ENCODE results near the gene DAB1. TPM values are rescaled to one million over a fixed set of nuclear protein-coding genes. Genes with fewer than 3 reads are reported as not detected.
A peak's percentile ranks its signal among the peaks of the same experiment; 100 is the strongest.

Gene DAB1
- total and polyA plus RNA-seq, 5 donors from 2014 or later = 0.87 to 5.1 (median 4.0) TPM

DNA sequence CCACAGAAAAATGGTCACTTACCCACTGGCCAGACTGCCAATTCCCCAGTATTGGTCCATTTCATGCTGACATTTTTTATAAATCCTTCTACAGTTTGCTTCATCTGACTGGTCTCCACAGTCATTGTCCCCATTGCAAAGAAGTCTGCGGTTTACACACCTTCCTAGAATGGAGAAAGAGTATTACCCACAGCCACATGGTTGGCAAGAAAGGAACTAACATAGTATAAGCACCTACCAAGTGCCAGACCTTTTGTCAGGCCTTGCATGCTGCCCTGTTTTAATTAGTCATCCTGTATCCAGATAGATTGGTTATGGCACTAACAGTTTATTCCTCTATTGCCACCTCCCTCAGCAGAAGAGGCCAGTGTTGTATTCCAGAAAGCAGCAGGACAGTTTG lies 469.2 kb downstream of the DAB1 start:
- no peaks in the 10 kb centered on the region for H3K36me3 ChIP-seq (ENCODE audit: control insufficient read depth, insufficient read depth, low read length)

DNA sequence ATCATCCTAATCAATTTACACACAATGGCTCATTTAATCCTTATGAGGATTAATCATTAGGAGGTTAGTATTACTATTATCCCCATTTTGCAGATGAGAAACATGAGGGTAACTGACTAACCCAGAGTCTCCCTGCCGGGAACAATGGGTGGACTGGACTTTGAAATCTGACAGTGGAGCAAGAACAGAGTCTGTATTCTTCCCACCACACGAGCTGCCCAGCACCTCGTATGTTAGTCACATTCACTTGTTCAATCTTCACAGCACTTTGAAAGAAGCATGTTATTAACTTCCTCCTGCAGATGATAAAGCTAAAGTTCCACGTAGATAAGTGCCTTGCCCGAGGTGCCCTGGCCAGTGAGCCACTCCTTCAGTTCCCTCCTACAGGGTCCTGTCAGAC lies 470.5 kb downstream of the DAB1 start:
- H3K27ac ChIP-seq (ENCODE audit: insufficient read depth, low read length, poor library complexity, severe bottlenecking) = no peak overlapping the region
- no peak for ATAC-seq (ENCODE audit: low read depth in 2 of 2)
- peaks cover 6% of the 10 kb centered on the region for H3K27me3 Mint-ChIP-seq

More for the DNA sequence above, 469.2 kb downstream of the DAB1 start:
- Histone ChIP-seq H3K4me1 (ENCODE audit: control insufficient read depth, insufficient read depth, low read length, poor library complexity, severe bottlenecking) (no peaks in the 10 kb centered on the region), H3K27ac (ENCODE audit: insufficient read depth, low read length, poor library complexity, severe bottlenecking) (no peak overlapping the region), H3K27me3 (ENCODE audit: control insufficient read depth, insufficient read depth, low read length) (no peaks in the 10 kb centered on the region), H3K4me3 (ENCODE audit: low read depth, low read length) (no peak overlapping the region), H3K9me3 (ENCODE audit: control insufficient read depth in 2 of 2, low read length in 2 of 2) (no peaks in the 10 kb centered on the region)
- Mint-ChIP-seq H3K36me3 (no peaks in the 10 kb centered on the region), H3K27me3 (peaks cover 6% of the 10 kb centered on the region), H3K4me3 (no peak overlapping the region), H3K4me1 (no peaks in the 10 kb centered on the region), H3K27ac (no peak overlapping the region), H3K9me3 (peaks cover 0 to 3% (median 0%) of the 10 kb centered on the region in 7 donors)
- DNase-seq = no peak
- ATAC-seq (ENCODE audit: low read depth in 2 of 2) = no peak

DNA sequence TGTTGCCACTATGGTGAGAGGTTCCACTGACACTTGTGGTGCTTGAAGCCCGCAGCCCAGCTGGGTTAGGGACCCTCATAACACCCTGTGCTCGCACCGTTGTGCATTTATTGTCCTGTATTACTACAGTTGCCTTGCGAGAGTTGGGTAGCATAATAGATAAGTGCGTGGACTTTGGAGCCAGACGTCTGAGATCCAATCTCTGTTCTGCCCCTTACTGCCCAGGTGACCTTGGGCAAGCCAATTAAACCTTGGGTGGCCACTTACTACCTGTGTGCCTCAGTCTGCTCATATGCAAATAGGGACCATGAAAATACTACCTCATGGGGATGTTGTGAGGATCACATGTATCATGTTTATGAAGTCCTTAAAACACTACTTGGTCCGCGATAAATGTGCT lies 471.4 kb downstream of the DAB1 start:
- no peaks in the 10 kb centered on the region for H3K4me1 Mint-ChIP-seq
- peaks cover 2% of the 10 kb centered on the region for H3K27me3 Mint-ChIP-seq
- peak overlapping the region in 1 of 3 donors; percentile 14 for H3K27ac Mint-ChIP-seq
- H3K27ac ChIP-seq (ENCODE audit: insufficient read depth, low read length, poor library complexity, severe bottlenecking) = no peak overlapping the region
- no peaks in the 10 kb centered on the region for H3K36me3 Mint-ChIP-seq
- H3K4me3 Mint-ChIP-seq = no peak overlapping the region
- no peak for ATAC-seq (ENCODE audit: low read depth in 2 of 2)
- no peak for DNase-seq
- no peaks in the 10 kb centered on the region for H3K36me3 ChIP-seq (ENCODE audit: control insufficient read depth, insufficient read depth, low read length)
- H3K27me3 ChIP-seq (ENCODE audit: control insufficient read depth, insufficient read depth, low read length) = no peaks in the 10 kb centered on the region
- H3K9me3 Mint-ChIP-seq = peaks cover 0 to under 1% (median 0%) of the 10 kb centered on the region in 7 donors
- no peaks in the 10 kb centered on the region for H3K9me3 ChIP-seq (ENCODE audit: control insufficient read depth in 2 of 2, low read length in 2 of 2)
- no peak overlapping the region for H3K4me3 ChIP-seq (ENCODE audit: low read depth, low read length)
- H3K4me1 ChIP-seq (ENCODE audit: control insufficient read depth, insufficient read depth, low read length, poor library complexity, severe bottlenecking) = no peaks in the 10 kb centered on the region

More for the DNA sequence above, 470.5 kb downstream of the DAB1 start:
- Mint-ChIP-seq H3K9me3 (peaks cover 0 to 1% (median 0%) of the 10 kb centered on the region in 7 donors), H3K27ac (no peak overlapping the region), H3K36me3 (no peaks in the 10 kb centered on the region), H3K4me3 (no peak overlapping the region), H3K4me1 (no peaks in the 10 kb centered on the region)
- Histone ChIP-seq H3K27me3 (ENCODE audit: control insufficient read depth, insufficient read depth, low read length) (no peaks in the 10 kb centered on the region), H3K4me1 (ENCODE audit: control insufficient read depth, insufficient read depth, low read length, poor library complexity, severe bottlenecking) (no peaks in the 10 kb centered on the region), H3K9me3 (ENCODE audit: control insufficient read depth in 2 of 2, low read length in 2 of 2) (no peaks in the 10 kb centered on the region), H3K4me3 (ENCODE audit: low read depth, low read length) (no peak overlapping the region), H3K36me3 (ENCODE audit: control insufficient read depth, insufficient read depth, low read length) (no peaks in the 10 kb centered on the region)
- no peak for DNase-seq

DNA sequence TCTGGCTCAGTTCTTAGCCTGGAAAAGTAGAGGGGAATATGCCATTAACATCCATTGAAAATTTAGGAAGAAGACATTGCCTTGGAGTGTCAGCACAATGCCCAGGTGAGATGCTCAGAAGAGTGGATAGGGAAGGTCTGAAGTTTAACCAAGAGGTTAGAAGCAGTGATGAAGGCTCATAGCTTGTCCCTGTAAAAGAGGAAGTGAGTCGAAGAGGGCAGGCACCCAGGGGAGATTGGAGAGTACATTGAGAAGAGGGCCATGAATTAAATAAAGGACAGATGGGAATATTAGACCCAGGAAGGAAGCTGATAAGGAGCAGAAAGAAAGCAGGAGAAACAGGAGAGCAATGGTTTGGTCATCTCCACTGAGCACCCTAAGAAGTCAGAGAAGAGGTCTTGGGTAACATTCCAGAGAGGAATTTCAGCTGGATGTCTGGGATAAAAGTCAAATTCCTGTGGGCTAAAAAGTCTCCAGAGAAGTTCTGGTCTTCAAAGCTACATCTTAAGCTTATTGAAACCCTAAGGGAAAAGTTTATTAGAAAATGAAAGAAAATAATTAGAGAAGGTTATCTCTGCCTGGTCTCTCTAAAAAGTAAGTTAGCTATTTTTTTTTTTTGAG lies 475.3 kb downstream of the DAB1 start:
- H3K27me3 ChIP-seq (ENCODE audit: control insufficient read depth, insufficient read depth, low read length) = no peaks in the 10 kb centered on the region
- Mint-ChIP-seq H3K27ac (no peak overlapping the region), H3K9me3 (peaks cover 0 to 2% (median 0%) of the 10 kb centered on the region in 7 donors), H3K27me3 (no peaks in the 10 kb centered on the region), H3K4me1 (no peaks in the 10 kb centered on the region), H3K36me3 (no peaks in the 10 kb centered on the region), H3K4me3 (no peak overlapping the region)
- no peak overlapping the region for H3K27ac ChIP-seq (ENCODE audit: insufficient read depth, low read length, poor library complexity, severe bottlenecking)
- ATAC-seq (ENCODE audit: low read depth in 2 of 2) = no peak
- no peaks in the 10 kb centered on the region for H3K36me3 ChIP-seq (ENCODE audit: control insufficient read depth, insufficient read depth, low read length)
- H3K4me1 ChIP-seq (ENCODE audit: control insufficient read depth, insufficient read depth, low read length, poor library complexity, severe bottlenecking) = no peaks in the 10 kb centered on the region
- H3K4me3 ChIP-seq (ENCODE audit: low read depth, low read length) = no peak overlapping the region
- no peak for DNase-seq
- H3K9me3 ChIP-seq (ENCODE audit: control insufficient read depth in 2 of 2, low read length in 2 of 2) = no peaks in the 10 kb centered on the region

All from CD4-positive, CD25-positive, alpha-beta regulatory T cell (primary cell).